SU-DHL-6 (cell line): ENCODE data around the gene SCN5A.
A peak's percentile ranks its signal among the peaks of the same experiment; 100 is the strongest.

Experiments
- H2AFZ ChIP-seq: fragments of 200-600 bp; sonication (generic); 2 replicates; pipeline ENCODE4 v1.6.1; 2014; ENCODE audit warnings: low read depth, mild to moderate bottlenecking, moderate library complexity, mixed read lengths, antibody characterized with exemption, low read length; ENCODE audit not compliant: severe bottlenecking
- H3F3A ChIP-seq: fragments of 200-600 bp; shearing (Covaris generic); 2 replicates; pipeline ENCODE4 v1.6.0; 2016; ENCODE audit warnings: antibody characterized with exemption, mild to moderate bottlenecking; ENCODE audit not compliant: insufficient read depth
- H3K27ac ChIP-seq: fragments of 200-600 bp; sonication (generic); 2 replicates; pipeline ENCODE4 v1.5.1; 2016; ENCODE audit warnings: low read depth, mild to moderate bottlenecking, low read length, moderate library complexity, mixed read lengths
- H3K27me3 ChIP-seq: fragments of 200-600 bp; sonication (generic), shearing (Covaris generic); 2 replicates; pipeline ENCODE4 v1.6.0; 2014; ENCODE audit warnings: mild to moderate bottlenecking, low read length
- H3K36me3 ChIP-seq: fragments of 200-600 bp; sonication (generic); 2 replicates; pipeline ENCODE4 v1.6.1; 2014; ENCODE audit warnings: mild to moderate bottlenecking, low read length, mixed read lengths
- H3K4me2 ChIP-seq: fragments of 300-600, 200-600 bp; shearing (Covaris generic), sonication (generic); 2 replicates; pipeline ENCODE4 v1.6.0; 2014; ENCODE audit warnings: low read length, low read depth, mild to moderate bottlenecking; ENCODE audit not compliant: poor library complexity, severe bottlenecking
- H3K4me3 ChIP-seq: fragments of 200-600 bp; sonication (generic); 2 replicates; pipeline ENCODE4 v1.5.1; 2014; ENCODE audit warnings: antibody characterized with exemption, low read length, mild to moderate bottlenecking, mixed read lengths; ENCODE audit not compliant: insufficient read depth, poor library complexity, severe bottlenecking
- H3K79me2 ChIP-seq: fragments of 200-600 bp; sonication (generic); 2 replicates; pipeline ENCODE4 v1.6.1; 2014; ENCODE audit warnings: mild to moderate bottlenecking, low read length, moderate library complexity; ENCODE audit not compliant: insufficient read depth
- H3K9ac ChIP-seq: fragments of 200-600 bp; sonication (generic); 2 replicates; pipeline ENCODE4 v1.7.0; 2014; ENCODE audit warnings: mild to moderate bottlenecking, low read length
- H3K9me2 ChIP-seq: fragments of 200-600 bp; sonication (generic); replicated peaks from 2 replicates; pipeline ENCODE4 v1.6.1; 2014; ENCODE audit warnings: low read length; ENCODE audit not compliant: insufficient read depth
- H3K9me3 ChIP-seq: fragments of 200-600 bp; sonication (generic); 2 replicates; pipeline ENCODE4 v1.6.1; 2014; ENCODE audit warnings: low read length, mixed read lengths; ENCODE audit not compliant: insufficient read depth
- H4K20me1 ChIP-seq: fragments of 200-600 bp; sonication (generic); 2 replicates; pipeline ENCODE4 v1.6.1; 2014; ENCODE audit warnings: low read depth, mild to moderate bottlenecking, antibody characterized with exemption, low read length, moderate library complexity, mixed read lengths
- EZH2phosphoT487 ChIP-seq: fragments of 200-600 bp; sonication (generic), shearing (Covaris generic); conservative IDR thresholded peaks from 2 replicates; pipeline ENCODE4 v1.6.1; 2018; ENCODE audit warnings: mild to moderate bottlenecking, antibody characterized with exemption, low read length, moderate library complexity, mixed read lengths
- TF ChIP-seq, protein P1 (sequence below): fragments of 200-600 bp; sonication (generic); IDR thresholded peaks from one replicate; pipeline ENCODE4 v1.5.1; 2017; ENCODE audit warnings: antibody characterized with exemption, mild to moderate bottlenecking, low read length, moderate library complexity; ENCODE audit not compliant: insufficient read depth, poor library complexity, severe bottlenecking

SCN5A gene

GRCh38 chr3:38655708-38656300, 6.3 kb upstream of the SCN5A start:
- no peak overlapping the region for H3K4me2 ChIP-seq

GRCh38 chr3:38653685-38654537, 4.4 kb upstream of the SCN5A start:
- Histone ChIP-seq H3K9me3 (no peaks in the 10 kb centered on the region), H3K79me2 (no peaks in the 10 kb centered on the region), H3K4me3 (no peak overlapping the region), H3K4me2 (no peak overlapping the region), H3K9ac (no peak overlapping the region), H3F3A (no peaks in the 10 kb centered on the region), H3K27me3 (no peaks in the 10 kb centered on the region), H3K27ac (no peak overlapping the region), H3K9me2 (no peaks in the 10 kb centered on the region), H4K20me1 (no peaks in the 10 kb centered on the region), H2AFZ (no peak overlapping the region), H3K36me3 (no peaks in the 10 kb centered on the region)
- TF ChIP-seq EZH2phosphoT487, result no peak
- TF ChIP-seq, protein P1, sequence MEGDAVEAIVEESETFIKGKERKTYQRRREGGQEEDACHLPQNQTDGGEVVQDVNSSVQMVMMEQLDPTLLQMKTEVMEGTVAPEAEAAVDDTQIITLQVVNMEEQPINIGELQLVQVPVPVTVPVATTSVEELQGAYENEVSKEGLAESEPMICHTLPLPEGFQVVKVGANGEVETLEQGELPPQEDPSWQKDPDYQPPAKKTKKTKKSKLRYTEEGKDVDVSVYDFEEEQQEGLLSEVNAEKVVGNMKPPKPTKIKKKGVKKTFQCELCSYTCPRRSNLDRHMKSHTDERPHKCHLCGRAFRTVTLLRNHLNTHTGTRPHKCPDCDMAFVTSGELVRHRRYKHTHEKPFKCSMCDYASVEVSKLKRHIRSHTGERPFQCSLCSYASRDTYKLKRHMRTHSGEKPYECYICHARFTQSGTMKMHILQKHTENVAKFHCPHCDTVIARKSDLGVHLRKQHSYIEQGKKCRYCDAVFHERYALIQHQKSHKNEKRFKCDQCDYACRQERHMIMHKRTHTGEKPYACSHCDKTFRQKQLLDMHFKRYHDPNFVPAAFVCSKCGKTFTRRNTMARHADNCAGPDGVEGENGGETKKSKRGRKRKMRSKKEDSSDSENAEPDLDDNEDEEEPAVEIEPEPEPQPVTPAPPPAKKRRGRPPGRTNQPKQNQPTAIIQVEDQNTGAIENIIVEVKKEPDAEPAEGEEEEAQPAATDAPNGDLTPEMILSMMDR, result no peak

More at GRCh38 chr3:38655708-38656300, 6.3 kb upstream of the SCN5A start:
- Histone ChIP-seq H3K36me3 (no peaks in the 10 kb centered on the region), H3K27ac (no peak overlapping the region), H3K9ac (no peak overlapping the region), H3K9me3 (no peaks in the 10 kb centered on the region), H3K27me3 (no peaks in the 10 kb centered on the region), H3F3A (no peaks in the 10 kb centered on the region), H3K79me2 (no peaks in the 10 kb centered on the region), H3K4me3 (no peak overlapping the region), H4K20me1 (no peaks in the 10 kb centered on the region), H2AFZ (no peak overlapping the region), H3K9me2 (no peaks in the 10 kb centered on the region)
- TF ChIP-seq EZH2phosphoT487, result no peak
- TF ChIP-seq, protein P1, result peak; percentile 47

GRCh38 chr3:38652934-38653333, 3.4 kb upstream of the SCN5A start:
- H3K27ac ChIP-seq, result no peak overlapping the region
- no peak overlapping the region for H2AFZ ChIP-seq
- no peaks in the 10 kb centered on the region for H3K27me3 ChIP-seq
- no peak overlapping the region for H3K9ac ChIP-seq
- H3K79me2 ChIP-seq, result no peaks in the 10 kb centered on the region
- no peaks in the 10 kb centered on the region for H3K9me2 ChIP-seq
- H3K4me2 ChIP-seq, result no peak overlapping the region
- no peaks in the 10 kb centered on the region for H3F3A ChIP-seq
- no peaks in the 10 kb centered on the region for H4K20me1 ChIP-seq
- TF ChIP-seq, protein P1, result no peak
- no peak for TF ChIP-seq EZH2phosphoT487
- H3K36me3 ChIP-seq, result no peaks in the 10 kb centered on the region
- H3K9me3 ChIP-seq, result no peaks in the 10 kb centered on the region
- H3K4me3 ChIP-seq, result no peak overlapping the region
